ENCODE results near the gene FANCM.
"Not testable (repeated sequence)": the region's sequence is repeated elsewhere in the genome, so short reads cannot be mapped to it uniquely, and the experiment has no call there.

- not testable (repeated sequence) for TF ChIP-seq BHLHE40 (IDR thresholded peaks at IDR 0.05; ENCODE audit: borderline replicate concordance); FOXA1 (IDR thresholded peaks at IDR 0.05); SUZ12 (IDR thresholded peaks at IDR 0.05); TARDBP (IDR thresholded peaks at IDR 0.05); SP1 (IDR thresholded peaks at IDR 0.05); FOXM1 (IDR thresholded peaks at IDR 0.05; ENCODE audit: borderline replicate concordance); ZNF384 (IDR thresholded peaks at IDR 0.05); HDGF (IDR thresholded peaks at IDR 0.05; ENCODE audit: borderline replicate concordance); NFRKB (IDR thresholded peaks at IDR 0.05); FOXK2 (IDR thresholded peaks at IDR 0.05); PKNOX1 (IDR thresholded peaks at IDR 0.05); LEF1 (IDR thresholded peaks at IDR 0.05; ENCODE audit: borderline replicate concordance); ELF4 (IDR thresholded peaks at IDR 0.05); ARNT (IDR thresholded peaks at IDR 0.05)
Measured at GRCh38 chr14:45214341-45214740, 78.6 kb downstream of the FANCM start.
